Panc1 (cell line): ENCODE measurements around the gene SMARCE1.

Experiments
- POLR2AphosphoS5 ChIP-seq: IDR thresholded peaks from 2 replicates; pipeline ENCODE4 v1.6.1; 2012; ENCODE audit warnings: mild to moderate bottlenecking, low read depth, low read length, moderate library complexity
- SIN3A ChIP-seq: IDR thresholded peaks from 2 replicates; pipeline ENCODE4 v1.6.1; 2012; ENCODE audit warnings: low read depth, mild to moderate bottlenecking, low read length, moderate library complexity, borderline replicate concordance; ENCODE audit not compliant: insufficient read depth
- TF ChIP-seq, protein P1 (sequence below): fragments of 450-650 bp; IDR thresholded peaks from 2 replicates; pipeline ENCODE4 v1.5.1; 2017; ENCODE audit warnings: mild to moderate bottlenecking
- TF ChIP-seq, protein P2 (sequence below), 2 experiments: IDR thresholded peaks; 2 replicates each; pipeline ENCODE4 v1.6.1; 2011 to 2012; ENCODE audit warnings: low read depth in 2 of 2, control low read depth in 1 of 2, low read length in 1 of 2, mild to moderate bottlenecking in 1 of 2, moderate library complexity in 1 of 2; ENCODE audit not compliant: insufficient read depth in 1 of 2

DNA sequence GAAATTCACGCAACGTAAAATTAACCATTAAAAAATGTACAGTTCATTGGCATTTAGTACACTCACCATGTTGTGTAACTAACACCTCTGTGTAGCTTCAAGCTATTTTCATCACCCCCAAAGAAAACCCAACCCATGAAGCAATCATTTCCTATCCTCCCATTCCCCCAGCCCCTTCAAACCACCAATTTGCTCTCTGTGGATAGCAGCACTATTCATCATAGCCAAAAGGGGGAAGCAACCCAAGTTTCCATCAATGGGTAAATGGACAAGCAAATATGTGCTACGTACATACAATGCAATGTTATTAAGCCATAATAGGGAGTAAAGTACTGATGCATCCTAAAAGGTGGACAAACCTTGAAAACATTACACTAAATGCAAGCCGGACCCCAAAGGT lies 28.3 kb upstream of the SMARCE1 start:
- TF ChIP-seq, protein P1, sequence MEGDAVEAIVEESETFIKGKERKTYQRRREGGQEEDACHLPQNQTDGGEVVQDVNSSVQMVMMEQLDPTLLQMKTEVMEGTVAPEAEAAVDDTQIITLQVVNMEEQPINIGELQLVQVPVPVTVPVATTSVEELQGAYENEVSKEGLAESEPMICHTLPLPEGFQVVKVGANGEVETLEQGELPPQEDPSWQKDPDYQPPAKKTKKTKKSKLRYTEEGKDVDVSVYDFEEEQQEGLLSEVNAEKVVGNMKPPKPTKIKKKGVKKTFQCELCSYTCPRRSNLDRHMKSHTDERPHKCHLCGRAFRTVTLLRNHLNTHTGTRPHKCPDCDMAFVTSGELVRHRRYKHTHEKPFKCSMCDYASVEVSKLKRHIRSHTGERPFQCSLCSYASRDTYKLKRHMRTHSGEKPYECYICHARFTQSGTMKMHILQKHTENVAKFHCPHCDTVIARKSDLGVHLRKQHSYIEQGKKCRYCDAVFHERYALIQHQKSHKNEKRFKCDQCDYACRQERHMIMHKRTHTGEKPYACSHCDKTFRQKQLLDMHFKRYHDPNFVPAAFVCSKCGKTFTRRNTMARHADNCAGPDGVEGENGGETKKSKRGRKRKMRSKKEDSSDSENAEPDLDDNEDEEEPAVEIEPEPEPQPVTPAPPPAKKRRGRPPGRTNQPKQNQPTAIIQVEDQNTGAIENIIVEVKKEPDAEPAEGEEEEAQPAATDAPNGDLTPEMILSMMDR, result no peak
- no peak for TF ChIP-seq POLR2AphosphoS5
- TF ChIP-seq, protein P2, sequence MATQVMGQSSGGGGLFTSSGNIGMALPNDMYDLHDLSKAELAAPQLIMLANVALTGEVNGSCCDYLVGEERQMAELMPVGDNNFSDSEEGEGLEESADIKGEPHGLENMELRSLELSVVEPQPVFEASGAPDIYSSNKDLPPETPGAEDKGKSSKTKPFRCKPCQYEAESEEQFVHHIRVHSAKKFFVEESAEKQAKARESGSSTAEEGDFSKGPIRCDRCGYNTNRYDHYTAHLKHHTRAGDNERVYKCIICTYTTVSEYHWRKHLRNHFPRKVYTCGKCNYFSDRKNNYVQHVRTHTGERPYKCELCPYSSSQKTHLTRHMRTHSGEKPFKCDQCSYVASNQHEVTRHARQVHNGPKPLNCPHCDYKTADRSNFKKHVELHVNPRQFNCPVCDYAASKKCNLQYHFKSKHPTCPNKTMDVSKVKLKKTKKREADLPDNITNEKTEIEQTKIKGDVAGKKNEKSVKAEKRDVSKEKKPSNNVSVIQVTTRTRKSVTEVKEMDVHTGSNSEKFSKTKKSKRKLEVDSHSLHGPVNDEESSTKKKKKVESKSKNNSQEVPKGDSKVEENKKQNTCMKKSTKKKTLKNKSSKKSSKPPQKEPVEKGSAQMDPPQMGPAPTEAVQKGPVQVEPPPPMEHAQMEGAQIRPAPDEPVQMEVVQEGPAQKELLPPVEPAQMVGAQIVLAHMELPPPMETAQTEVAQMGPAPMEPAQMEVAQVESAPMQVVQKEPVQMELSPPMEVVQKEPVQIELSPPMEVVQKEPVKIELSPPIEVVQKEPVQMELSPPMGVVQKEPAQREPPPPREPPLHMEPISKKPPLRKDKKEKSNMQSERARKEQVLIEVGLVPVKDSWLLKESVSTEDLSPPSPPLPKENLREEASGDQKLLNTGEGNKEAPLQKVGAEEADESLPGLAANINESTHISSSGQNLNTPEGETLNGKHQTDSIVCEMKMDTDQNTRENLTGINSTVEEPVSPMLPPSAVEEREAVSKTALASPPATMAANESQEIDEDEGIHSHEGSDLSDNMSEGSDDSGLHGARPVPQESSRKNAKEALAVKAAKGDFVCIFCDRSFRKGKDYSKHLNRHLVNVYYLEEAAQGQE (IDR thresholded peaks at IDR 0.05; ENCODE audit: insufficient read depth in 1 of 2, low read depth in 2 of 2, low read length in 1 of 2), result no peak
- no peak for TF ChIP-seq SIN3A
